ENCODE results near the gene TMEM184C.

DNA sequence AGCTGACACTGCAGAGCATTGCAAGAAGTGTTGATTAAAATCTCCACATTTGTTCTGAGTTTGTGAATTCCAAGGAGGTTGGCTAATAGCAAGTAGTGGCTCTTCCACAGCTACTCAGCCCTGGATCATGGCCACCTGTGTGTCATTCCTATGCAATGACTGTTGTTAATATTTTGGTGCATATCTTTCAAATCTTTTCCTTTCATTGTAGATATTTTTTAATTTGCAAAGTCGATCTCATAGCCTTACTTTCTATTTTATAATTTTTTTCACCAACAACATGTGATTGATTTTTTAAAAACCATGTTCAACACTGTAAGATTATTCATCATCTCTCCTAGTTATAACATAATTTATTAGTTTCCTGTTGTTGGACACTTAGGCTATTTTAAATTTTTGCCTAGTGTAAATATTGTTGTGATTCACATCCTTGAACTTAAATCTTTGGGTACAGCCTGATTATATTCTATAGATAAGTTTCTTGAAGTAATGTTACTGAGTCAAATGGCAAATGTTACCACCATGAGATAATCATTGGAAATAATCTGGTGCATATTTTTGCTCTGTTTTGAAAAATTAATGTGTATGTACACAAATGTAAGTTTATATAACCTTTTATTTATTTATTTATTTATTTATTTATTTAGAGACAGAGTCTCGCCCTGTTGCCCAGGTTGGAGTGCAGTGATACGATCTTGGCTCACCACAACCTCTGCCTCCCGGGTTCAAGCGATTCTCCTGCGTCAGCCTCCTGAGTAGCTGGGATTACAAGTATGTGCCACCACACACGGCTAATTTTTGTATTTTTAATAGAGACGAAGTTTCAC, 97.6 kb downstream of the TMEM184C start:
- TF ChIP-seq, protein P1, sequence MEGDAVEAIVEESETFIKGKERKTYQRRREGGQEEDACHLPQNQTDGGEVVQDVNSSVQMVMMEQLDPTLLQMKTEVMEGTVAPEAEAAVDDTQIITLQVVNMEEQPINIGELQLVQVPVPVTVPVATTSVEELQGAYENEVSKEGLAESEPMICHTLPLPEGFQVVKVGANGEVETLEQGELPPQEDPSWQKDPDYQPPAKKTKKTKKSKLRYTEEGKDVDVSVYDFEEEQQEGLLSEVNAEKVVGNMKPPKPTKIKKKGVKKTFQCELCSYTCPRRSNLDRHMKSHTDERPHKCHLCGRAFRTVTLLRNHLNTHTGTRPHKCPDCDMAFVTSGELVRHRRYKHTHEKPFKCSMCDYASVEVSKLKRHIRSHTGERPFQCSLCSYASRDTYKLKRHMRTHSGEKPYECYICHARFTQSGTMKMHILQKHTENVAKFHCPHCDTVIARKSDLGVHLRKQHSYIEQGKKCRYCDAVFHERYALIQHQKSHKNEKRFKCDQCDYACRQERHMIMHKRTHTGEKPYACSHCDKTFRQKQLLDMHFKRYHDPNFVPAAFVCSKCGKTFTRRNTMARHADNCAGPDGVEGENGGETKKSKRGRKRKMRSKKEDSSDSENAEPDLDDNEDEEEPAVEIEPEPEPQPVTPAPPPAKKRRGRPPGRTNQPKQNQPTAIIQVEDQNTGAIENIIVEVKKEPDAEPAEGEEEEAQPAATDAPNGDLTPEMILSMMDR (conservative IDR thresholded peaks at IDR 0.05 in 1 of 2, IDR thresholded peaks at IDR 0.05 in 1 of 2; ENCODE audit: extremely low read depth in 1 of 2, insufficient read depth in 1 of 2, low read depth in 1 of 2, low read length in 2 of 2), result no peak
- no peak for TF ChIP-seq EZH2 (IDR thresholded peaks at IDR 0.05; ENCODE audit: borderline replicate concordance, low read length)

All from mammary epithelial cell (primary cell).